ENCODE measurements around the gene UNC93A.
"Not testable (repeated sequence)": the region's sequence is repeated elsewhere in the genome, so short reads cannot be mapped to it uniquely, and the experiment has no call there.

DNA sequence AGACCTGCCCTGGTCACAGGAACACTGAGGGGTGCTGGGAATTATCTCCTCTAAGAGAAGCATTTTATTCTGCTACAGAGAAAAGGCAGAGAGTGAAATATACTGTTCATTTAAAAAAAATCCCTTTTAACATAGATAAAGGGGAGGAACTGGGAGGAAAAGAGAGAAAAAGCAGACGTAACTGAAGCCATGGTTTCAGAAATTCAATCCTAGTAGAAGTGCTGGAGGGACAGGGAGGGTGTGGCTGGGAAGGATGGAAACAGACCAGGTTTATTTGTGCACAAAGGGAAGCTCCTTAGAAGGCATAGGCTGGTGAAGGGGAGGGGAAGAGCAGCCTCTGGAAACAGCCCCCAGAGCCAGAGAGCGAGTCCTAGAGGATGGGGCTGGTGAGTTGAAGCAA lies 1.8 kb upstream of the UNC93A start:
- TF ChIP-seq, protein P1, sequence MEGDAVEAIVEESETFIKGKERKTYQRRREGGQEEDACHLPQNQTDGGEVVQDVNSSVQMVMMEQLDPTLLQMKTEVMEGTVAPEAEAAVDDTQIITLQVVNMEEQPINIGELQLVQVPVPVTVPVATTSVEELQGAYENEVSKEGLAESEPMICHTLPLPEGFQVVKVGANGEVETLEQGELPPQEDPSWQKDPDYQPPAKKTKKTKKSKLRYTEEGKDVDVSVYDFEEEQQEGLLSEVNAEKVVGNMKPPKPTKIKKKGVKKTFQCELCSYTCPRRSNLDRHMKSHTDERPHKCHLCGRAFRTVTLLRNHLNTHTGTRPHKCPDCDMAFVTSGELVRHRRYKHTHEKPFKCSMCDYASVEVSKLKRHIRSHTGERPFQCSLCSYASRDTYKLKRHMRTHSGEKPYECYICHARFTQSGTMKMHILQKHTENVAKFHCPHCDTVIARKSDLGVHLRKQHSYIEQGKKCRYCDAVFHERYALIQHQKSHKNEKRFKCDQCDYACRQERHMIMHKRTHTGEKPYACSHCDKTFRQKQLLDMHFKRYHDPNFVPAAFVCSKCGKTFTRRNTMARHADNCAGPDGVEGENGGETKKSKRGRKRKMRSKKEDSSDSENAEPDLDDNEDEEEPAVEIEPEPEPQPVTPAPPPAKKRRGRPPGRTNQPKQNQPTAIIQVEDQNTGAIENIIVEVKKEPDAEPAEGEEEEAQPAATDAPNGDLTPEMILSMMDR (conservative IDR thresholded peaks at IDR 0.05; ENCODE audit: low read length) = not testable (repeated sequence)
- not testable (repeated sequence) for TF ChIP-seq EZH2phosphoT487 (IDR thresholded peaks at IDR 0.05; ENCODE audit: borderline replicate concordance, low read depth, low read length)
